Testis (tissue), 3 donors: ENCODE data around the gene EXOC4. TPM values are rescaled to one million over a fixed set of nuclear protein-coding genes. Genes with fewer than 3 reads are reported as not detected.

Source experiments
- DNase-seq: peaks from one replicate; pipeline ENCODE4 v3.0.0-alpha.2; 2019
- H3K27ac ChIP-seq, 2 donors: fragments of 200-600 bp; sonication (generic); one replicate each; pipeline ENCODE4 v1.5.1; 2019
- H3K27me3 ChIP-seq: fragments of 200-600 bp; sonication (generic); one replicate; pipeline ENCODE4 v1.5.1; 2019
- H3K36me3 ChIP-seq: fragments of 200-600 bp; sonication (generic); one replicate; pipeline ENCODE4 v1.5.1; 2017; ENCODE audit warnings: low read depth; ENCODE audit errors: missing control alignments
- H3K4me1 ChIP-seq: fragments of 200-600 bp; sonication (generic); one replicate; pipeline ENCODE4 v1.5.1; 2019
- H3K4me3 ChIP-seq, 2 donors: fragments of 200-600 bp; sonication (generic); one replicate each; pipeline ENCODE4 v1.5.1; 2017 to 2019
- H3K9me3 ChIP-seq: fragments of 200-600 bp; sonication (generic); one replicate; pipeline ENCODE4 v1.5.1; 2017
- POLR2A ChIP-seq: fragments of 450-650 bp; IDR thresholded peaks from one replicate; pipeline ENCODE4 v1.6.1; 2017; ENCODE audit warnings: antibody characterized with exemption, mild to moderate bottlenecking, moderate library complexity
- WGBS, 2 donors: methylation state at CpG; one replicate each; pipeline ENCODE4 v1.1.5; 2018; 5-methylcytosine and 5-hydroxymethylcytosine counted together
- intact Hi-C: fragments of 100-400 bp; cut with DNase I; formaldehyde crosslinking; loops from one replicate; pipeline ENCODE4 v1.15.1; 2023; ENCODE audit warnings: low total_unique reads
- polyA plus RNA-seq: library from polyadenylated mRNA; stranded (reverse); fragments of 350-450 nt; fragmentation: Illumina TruSeq; extraction: RNeasy Lipid Tissue Mini Kit (QIAGEN cat#74804); gene quantifications from one replicate; pipeline ENCODE4 v1.2.3, GENCODE V29; 2014; ENCODE audit warnings: low read depth, low replicate concordance; ENCODE audit not compliant: insufficient read depth
- total RNA-seq, 2 donors: library from RNA; depleted of rRNA; stranded (reverse); fragments of >200 nt; gene quantifications; one replicate each; pipeline ENCODE4 v1.2.3, GENCODE V29; 2016
- TF ChIP-seq, protein P1 (sequence below), 3 experiments: fragments of 450-650 bp in 2 of 3; fragments of 200-600 bp in 1 of 3; sonication (generic) in 1 of 3; IDR thresholded peaks; one replicate each; pipeline ENCODE4 v1.5.1; 2016 to 2019; ENCODE audit warnings: antibody characterized with exemption in 3 of 3, mild to moderate bottlenecking in 2 of 3, moderate library complexity in 1 of 3

The EXOC4 gene
- total and polyA plus RNA-seq, 3 donors from 2014 or later, result 47.4 to 169 (median 142) TPM

DNA sequence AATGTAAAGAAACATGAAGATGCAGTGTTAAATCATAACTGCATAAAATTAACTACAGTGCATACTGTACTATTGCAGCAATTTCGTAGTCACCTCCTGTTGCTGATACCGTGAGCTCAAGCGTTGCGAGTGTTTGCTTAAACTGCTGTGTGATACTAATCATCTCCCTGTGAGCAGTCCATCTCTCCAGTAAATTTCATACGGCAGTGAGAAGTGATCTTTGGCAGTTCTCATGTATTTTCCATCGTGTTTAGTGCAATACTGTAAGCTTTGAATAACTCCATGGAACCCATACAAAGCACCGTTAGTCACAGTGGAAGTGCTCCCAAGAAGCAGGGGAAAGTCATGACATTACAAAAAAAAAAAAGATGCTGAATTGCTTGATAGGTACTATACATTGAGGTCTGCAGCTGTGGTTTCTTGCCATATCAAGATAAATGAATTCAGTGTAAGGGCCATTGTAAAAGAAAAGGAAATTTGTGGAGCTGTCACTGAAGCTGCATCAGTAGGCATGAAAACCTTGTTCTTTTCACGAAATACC is 360.4 kb downstream of the EXOC4 start:
- Histone ChIP-seq H3K27me3 (no peaks in the 10 kb centered on the region), H3K4me1 (no peaks in the 10 kb centered on the region), H3K4me3 (no peak overlapping the region), H3K27ac (no peak overlapping the region), H3K9me3 (no peaks in the 10 kb centered on the region), H3K36me3 (no peaks in the 10 kb centered on the region)
- no peak for DNase-seq
- WGBS, 2 donors, result 95 to 96% methylated on average over 8 of the region's 8 CpGs
- intact Hi-C loops, result no loop called here
- TF ChIP-seq, protein P1, sequence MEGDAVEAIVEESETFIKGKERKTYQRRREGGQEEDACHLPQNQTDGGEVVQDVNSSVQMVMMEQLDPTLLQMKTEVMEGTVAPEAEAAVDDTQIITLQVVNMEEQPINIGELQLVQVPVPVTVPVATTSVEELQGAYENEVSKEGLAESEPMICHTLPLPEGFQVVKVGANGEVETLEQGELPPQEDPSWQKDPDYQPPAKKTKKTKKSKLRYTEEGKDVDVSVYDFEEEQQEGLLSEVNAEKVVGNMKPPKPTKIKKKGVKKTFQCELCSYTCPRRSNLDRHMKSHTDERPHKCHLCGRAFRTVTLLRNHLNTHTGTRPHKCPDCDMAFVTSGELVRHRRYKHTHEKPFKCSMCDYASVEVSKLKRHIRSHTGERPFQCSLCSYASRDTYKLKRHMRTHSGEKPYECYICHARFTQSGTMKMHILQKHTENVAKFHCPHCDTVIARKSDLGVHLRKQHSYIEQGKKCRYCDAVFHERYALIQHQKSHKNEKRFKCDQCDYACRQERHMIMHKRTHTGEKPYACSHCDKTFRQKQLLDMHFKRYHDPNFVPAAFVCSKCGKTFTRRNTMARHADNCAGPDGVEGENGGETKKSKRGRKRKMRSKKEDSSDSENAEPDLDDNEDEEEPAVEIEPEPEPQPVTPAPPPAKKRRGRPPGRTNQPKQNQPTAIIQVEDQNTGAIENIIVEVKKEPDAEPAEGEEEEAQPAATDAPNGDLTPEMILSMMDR (IDR thresholded peaks at IDR 0.05), result no peak
- no peak for TF ChIP-seq POLR2A

DNA sequence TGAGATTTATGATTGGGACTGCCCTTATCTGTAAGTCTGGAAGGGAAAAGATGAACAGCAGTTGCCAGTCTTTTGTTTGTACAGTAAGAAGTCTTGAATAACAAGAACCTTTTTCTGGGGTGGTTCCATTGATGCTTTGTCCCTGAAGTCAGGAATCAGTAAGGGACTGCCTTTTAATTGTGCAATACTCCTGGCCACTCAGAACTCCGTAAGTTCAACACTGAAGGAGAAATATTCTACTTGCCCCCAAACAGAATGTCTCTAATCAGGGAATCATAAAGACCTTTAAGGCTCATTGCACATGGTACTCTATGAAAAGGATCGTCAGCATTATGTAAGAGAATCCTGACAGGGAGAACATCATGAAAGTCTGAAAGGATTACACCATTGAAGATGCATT is 361.4 kb downstream of the EXOC4 start:
- no peak overlapping the region for H3K4me3 ChIP-seq
- H3K9me3 ChIP-seq, result no peaks in the 10 kb centered on the region
- TF ChIP-seq, protein P1 (IDR thresholded peaks at IDR 0.05), result no peak
- TF ChIP-seq POLR2A, result no peak
- no peaks in the 10 kb centered on the region for H3K27me3 ChIP-seq
- WGBS, 2 donors, result 92 to 98% methylated on average over 2 of the region's 2 CpGs
- no peaks in the 10 kb centered on the region for H3K36me3 ChIP-seq
- intact Hi-C loops, result no loop called here
- no peaks in the 10 kb centered on the region for H3K4me1 ChIP-seq
- DNase-seq, result no peak
- no peak overlapping the region for H3K27ac ChIP-seq

DNA sequence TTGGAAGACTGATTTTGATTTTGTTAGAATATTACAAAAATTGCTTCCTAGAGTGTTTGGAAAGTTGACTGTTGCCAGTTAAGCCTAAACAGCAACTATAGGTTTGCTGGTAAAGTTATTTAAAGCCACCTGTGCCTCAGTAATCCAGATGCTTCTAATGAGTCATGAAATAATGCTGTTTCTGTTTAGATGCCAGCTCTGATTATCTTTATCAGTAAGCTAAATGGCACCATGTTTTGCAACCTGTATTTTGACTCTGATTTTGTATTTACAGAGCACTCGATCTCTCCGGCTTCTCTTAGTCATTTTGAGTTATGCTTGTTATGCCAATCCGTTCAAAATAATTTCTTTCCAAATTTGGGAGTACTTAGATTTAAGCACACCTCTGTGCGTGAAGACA is 366.1 kb downstream of the EXOC4 start:
- no peak for TF ChIP-seq POLR2A
- TF ChIP-seq, protein P1 (IDR thresholded peaks at IDR 0.05), result no peak
- intact Hi-C loops, result no loop called here
- H3K27ac ChIP-seq, result no peak overlapping the region
- no peak overlapping the region for H3K4me3 ChIP-seq
- no peaks in the 10 kb centered on the region for H3K27me3 ChIP-seq
- no peak for DNase-seq
- 94 to 96% methylated on average over 4 of the region's 4 CpGs for WGBS, 2 donors
- no peaks in the 10 kb centered on the region for H3K9me3 ChIP-seq
- H3K36me3 ChIP-seq, result no peaks in the 10 kb centered on the region
- H3K4me1 ChIP-seq, result no peaks in the 10 kb centered on the region

DNA sequence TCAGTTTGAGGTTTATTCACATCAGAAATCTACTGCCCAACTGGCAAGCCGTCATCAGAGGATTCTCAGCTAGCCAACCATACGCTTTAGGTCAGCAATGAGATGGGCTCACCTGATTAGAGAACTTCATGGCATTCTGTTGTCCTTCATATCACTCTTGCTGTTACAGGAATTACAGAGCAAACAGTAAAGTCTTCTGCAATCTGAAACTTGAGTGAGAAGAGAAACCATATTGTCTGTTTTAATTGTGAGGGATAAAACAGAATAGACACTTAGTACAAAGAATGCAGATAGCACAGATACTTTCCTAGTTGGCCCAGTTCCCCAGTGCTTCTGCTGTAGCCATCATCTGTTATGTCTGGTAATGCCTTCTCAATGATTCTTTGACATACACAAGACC is 366.6 kb downstream of the EXOC4 start:
- H3K27me3 ChIP-seq, result no peaks in the 10 kb centered on the region
- no peak overlapping the region for H3K4me3 ChIP-seq
- no peaks in the 10 kb centered on the region for H3K36me3 ChIP-seq
- H3K9me3 ChIP-seq, result no peaks in the 10 kb centered on the region
- H3K4me1 ChIP-seq, result no peaks in the 10 kb centered on the region
- H3K27ac ChIP-seq, result no peak overlapping the region
- peak; percentile 43 for DNase-seq
- intact Hi-C loops, result no loop called here
- 54 to 70% methylated on average over 2 of the region's 2 CpGs for WGBS, 2 donors
- TF ChIP-seq POLR2A, result no peak
- TF ChIP-seq, protein P1 (IDR thresholded peaks at IDR 0.05), result no peak

DNA sequence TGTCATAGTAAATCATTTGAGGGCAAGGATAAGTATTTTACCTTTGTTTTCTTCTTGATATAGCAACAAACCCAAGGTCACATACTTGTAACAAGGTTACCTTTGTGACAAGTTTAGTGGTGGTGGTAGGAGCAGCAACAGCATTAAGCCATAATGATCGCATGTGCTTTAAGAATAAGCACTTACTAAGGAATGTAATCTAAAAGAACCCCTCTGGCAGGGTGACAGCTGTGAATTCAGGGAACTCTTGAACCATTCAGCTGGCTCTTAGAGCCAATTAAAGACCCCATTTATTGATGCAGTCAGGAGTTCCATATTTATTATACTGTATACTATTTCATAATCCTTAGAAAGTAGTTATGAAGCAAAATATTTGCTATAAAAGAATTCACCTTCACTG is 370.8 kb downstream of the EXOC4 start:
- Histone ChIP-seq H3K27ac (no peak overlapping the region), H3K9me3 (no peaks in the 10 kb centered on the region), H3K36me3 (no peaks in the 10 kb centered on the region), H3K4me1 (peaks cover 4% of the 10 kb centered on the region), H3K27me3 (no peaks in the 10 kb centered on the region), H3K4me3 (no peak overlapping the region)
- WGBS, 2 donors, result 65 to 86% methylated on average over 1 of the region's 1 CpG
- intact Hi-C loops, result no loop called here
- TF ChIP-seq POLR2A, result no peak
- TF ChIP-seq, protein P1 (IDR thresholded peaks at IDR 0.05), result no peak
- DNase-seq, result no peak
